HEK293T (cell line): ENCODE results near the gene CASTOR1.

ENCODE experiments used
- CTCF ChIA-PET: fragments of 350-600 bp; formaldehyde crosslinking; extraction: SDS; loops from one replicate; lab custom pipeline; 2021; ENCODE audit warnings: antibody characterized with exemption, inconsistent platforms; lab: Yijun Ruan, JAX
- POLR2A ChIA-PET: fragments of 350-600 bp; formaldehyde crosslinking; extraction: SDS; loops from one replicate; lab custom pipeline; 2020; ENCODE audit warnings: antibody characterized with exemption, inconsistent platforms; lab: Yijun Ruan, JAX
- DNase-seq: peaks from one replicate; pipeline ENCODE4 v3.0.0; 2012; ENCODE audit warnings: mixed read lengths; ENCODE audit errors: extremely low spot score
- ARNT ChIP-seq: fragments of 450-650 bp; IDR thresholded peaks from 2 replicates; pipeline ENCODE4 v1.6.1; 2017; ENCODE audit warnings: mild to moderate bottlenecking
- BHLHE40 ChIP-seq: fragments of 450-650 bp; IDR thresholded peaks from 2 replicates; pipeline ENCODE4 v1.6.1; 2016; ENCODE audit warnings: mild to moderate bottlenecking, moderate library complexity, borderline replicate concordance
- CTBP1 ChIP-seq: fragments of 450-650 bp; IDR thresholded peaks from 2 replicates; pipeline ENCODE4 v1.6.1; 2016; ENCODE audit warnings: borderline replicate concordance
- ELF4 ChIP-seq: fragments of 450-650 bp; IDR thresholded peaks from 2 replicates; pipeline ENCODE4 v1.6.1; 2017; ENCODE audit warnings: antibody characterized with exemption
- FOXA1 ChIP-seq: fragments of 450-650 bp; IDR thresholded peaks from 2 replicates; pipeline ENCODE4 v1.6.1; 2016; ENCODE audit warnings: mild to moderate bottlenecking
- FOXK2 ChIP-seq: fragments of 450-650 bp; IDR thresholded peaks from 2 replicates; pipeline ENCODE4 v1.6.1; 2016; ENCODE audit warnings: mild to moderate bottlenecking
- FOXM1 ChIP-seq: fragments of 450-650 bp; IDR thresholded peaks from 2 replicates; pipeline ENCODE4 v1.6.1; 2017; ENCODE audit warnings: mild to moderate bottlenecking, borderline replicate concordance
- HDGF ChIP-seq: fragments of 450-650 bp; IDR thresholded peaks from 2 replicates; pipeline ENCODE4 v1.6.1; 2017; ENCODE audit warnings: antibody characterized with exemption, borderline replicate concordance
- L3MBTL2 ChIP-seq: fragments of 450-650 bp; conservative IDR thresholded peaks from 2 replicates; pipeline ENCODE4 v1.6.1; 2016; ENCODE audit warnings: mild to moderate bottlenecking
- LEF1 ChIP-seq: fragments of 450-650 bp; IDR thresholded peaks from 2 replicates; pipeline ENCODE4 v1.6.1; 2017; ENCODE audit warnings: mild to moderate bottlenecking, borderline replicate concordance
- NFRKB ChIP-seq: fragments of 450-650 bp; IDR thresholded peaks from 2 replicates; pipeline ENCODE4 v1.6.1; 2016; ENCODE audit warnings: mild to moderate bottlenecking, moderate library complexity
- SP1 ChIP-seq: fragments of 450-650 bp; IDR thresholded peaks from 2 replicates; pipeline ENCODE4 v1.6.1; 2017
- SUZ12 ChIP-seq: fragments of 450-650 bp; IDR thresholded peaks from 2 replicates; pipeline ENCODE4 v1.6.1; 2016; ENCODE audit warnings: mild to moderate bottlenecking
- TARDBP ChIP-seq: fragments of 450-650 bp; IDR thresholded peaks from 2 replicates; pipeline ENCODE4 v1.6.1; 2016
- ZNF384 ChIP-seq: fragments of 450-650 bp; IDR thresholded peaks from 2 replicates; pipeline ENCODE4 v1.6.1; 2016
- TF ChIP-seq, protein P1 (sequence below): fragments of 450-650 bp; IDR thresholded peaks from 2 replicates; pipeline ENCODE4 v1.6.1; 2016

CASTOR1 gene

DNA sequence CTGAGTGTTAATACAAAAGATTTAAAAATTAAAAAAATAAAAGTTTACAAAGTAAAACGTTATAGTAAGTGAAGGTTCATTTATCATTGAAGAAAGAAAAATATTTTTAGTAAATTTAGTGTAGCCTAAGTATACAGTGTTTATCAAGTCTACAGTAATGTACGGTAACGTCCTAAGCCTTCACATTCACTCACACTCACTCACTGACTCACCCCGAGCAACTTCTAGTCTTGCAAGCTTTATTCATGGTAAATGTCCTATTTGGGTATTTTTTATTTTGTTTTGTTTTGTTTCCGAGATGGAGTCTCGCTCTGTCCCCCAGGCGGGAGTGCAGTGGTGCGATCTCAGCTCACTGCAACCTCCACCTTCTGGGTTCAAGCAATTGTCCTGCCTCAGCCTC is 8.8 kb downstream of the CASTOR1 start:
- TF ChIP-seq NFRKB (no peak), TARDBP (no peak), LEF1 (no peak), HDGF (no peak), L3MBTL2 (no peak), SUZ12 (no peak), FOXM1 (no peak), BHLHE40 (no peak), FOXK2 (no peak), SP1 (no peak), CTBP1 (no peak), ELF4 (no peak), ARNT (no peak), FOXA1 (no peak)
- TF ChIP-seq, protein P1, sequence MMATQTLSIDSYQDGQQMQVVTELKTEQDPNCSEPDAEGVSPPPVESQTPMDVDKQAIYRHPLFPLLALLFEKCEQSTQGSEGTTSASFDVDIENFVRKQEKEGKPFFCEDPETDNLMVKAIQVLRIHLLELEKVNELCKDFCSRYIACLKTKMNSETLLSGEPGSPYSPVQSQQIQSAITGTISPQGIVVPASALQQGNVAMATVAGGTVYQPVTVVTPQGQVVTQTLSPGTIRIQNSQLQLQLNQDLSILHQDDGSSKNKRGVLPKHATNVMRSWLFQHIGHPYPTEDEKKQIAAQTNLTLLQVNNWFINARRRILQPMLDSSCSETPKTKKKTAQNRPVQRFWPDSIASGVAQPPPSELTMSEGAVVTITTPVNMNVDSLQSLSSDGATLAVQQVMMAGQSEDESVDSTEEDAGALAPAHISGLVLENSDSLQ, result no peak
- no peak for DNase-seq
- CTCF ChIA-PET, result interaction anchor here (1.0 to 1.1 kb wide), 2 partner anchors 17 to 25 kb away, joined by 4 to 5 read pairs; no protein-coding TSS in a partner anchor
- POLR2A ChIA-PET, result interaction anchor here (1.9 kb wide), 1 partner anchor 8 kb away, joined by 5 read pairs; the partner anchor contains the start of gene CASTOR1

DNA sequence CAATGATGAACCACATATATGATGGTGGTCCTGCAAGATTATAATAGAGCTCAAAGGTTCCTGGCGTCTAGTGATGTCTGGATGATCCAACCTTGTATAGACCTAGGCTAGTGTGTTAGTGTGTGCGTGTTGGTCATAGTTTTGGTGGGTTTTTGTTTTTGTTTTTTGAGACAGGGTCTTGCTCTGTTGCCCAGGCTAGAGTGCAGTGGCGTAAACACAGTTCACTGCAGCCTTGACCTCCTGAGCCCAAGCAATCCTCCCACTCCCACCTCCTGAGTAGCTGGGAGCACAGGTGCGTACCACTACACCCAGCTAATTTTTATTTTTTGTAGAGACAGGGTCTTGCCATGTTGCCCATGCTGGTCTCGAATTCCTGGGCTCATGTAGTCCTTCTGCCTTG is 9.4 kb downstream of the CASTOR1 start:
- no peak for DNase-seq
- CTCF ChIA-PET, result interaction anchor here (1.1 to 1.3 kb wide), 2 partner anchors 16 to 24 kb away, joined by 4 to 5 read pairs; no protein-coding TSS in a partner anchor
- TF ChIP-seq FOXK2 (no peak), HDGF (no peak), TARDBP (no peak), ZNF384 (no peak)
- TF ChIP-seq, protein P1, result no peak
- POLR2A ChIA-PET, result interaction anchor here (0.5 to 1.9 kb wide), 2 partner anchors 9 to 76 kb away, joined by 3 to 5 read pairs; partner anchors contain the start of genes CASTOR1 and SF3A1

DNA sequence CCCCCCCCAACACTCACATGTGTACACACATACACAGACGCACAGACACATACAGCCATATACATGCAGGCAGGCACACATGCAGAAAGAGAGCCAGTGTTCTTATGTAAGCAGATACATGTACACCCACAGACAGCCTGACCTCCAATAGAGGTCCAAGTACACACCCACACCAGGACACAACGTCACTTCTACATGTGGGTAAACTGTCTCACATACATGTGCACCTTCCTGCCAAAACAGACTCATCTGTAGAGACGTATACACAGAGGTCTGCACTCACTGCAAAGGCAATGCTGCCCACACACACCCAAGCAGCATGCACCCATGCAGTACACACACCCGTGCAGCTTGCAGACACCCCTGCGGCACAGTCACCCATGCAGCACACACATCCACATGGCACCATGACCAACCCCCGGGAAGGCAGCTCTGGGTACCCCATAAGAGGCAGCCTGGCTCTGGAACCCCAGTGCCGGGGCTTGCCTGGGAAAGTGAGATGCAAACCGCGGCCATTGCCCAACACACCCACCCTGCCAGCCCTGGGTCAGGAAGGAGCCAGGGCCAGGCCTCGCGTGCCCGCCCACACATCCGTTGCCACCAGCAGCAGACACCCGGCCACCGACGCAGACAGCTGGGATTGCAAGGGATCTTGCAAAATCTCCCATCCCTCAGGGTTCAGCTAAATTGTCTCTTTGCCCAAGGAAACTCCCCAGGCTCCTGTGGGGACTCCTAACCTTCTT is 10.1 kb downstream of the CASTOR1 start:
- DNase-seq, result no peak
- TF ChIP-seq L3MBTL2 (no peak), FOXM1 (no peak), ARNT (no peak), ELF4 (no peak), FOXA1 (no peak), FOXK2 (no peak), SP1 (no peak), TARDBP (no peak)
- POLR2A ChIA-PET, result interaction anchor here (0.5 to 1.9 kb wide), 3 partner anchors 9 to 146 kb away, joined by 3 to 5 read pairs (median 3); partner anchors contain the start of genes CASTOR1, MTFP1 and SF3A1
- CTCF ChIA-PET, result interaction anchor here (1.3 kb wide), 1 partner anchor 23 kb away, joined by 4 read pairs; no protein-coding TSS in a partner anchor

DNA sequence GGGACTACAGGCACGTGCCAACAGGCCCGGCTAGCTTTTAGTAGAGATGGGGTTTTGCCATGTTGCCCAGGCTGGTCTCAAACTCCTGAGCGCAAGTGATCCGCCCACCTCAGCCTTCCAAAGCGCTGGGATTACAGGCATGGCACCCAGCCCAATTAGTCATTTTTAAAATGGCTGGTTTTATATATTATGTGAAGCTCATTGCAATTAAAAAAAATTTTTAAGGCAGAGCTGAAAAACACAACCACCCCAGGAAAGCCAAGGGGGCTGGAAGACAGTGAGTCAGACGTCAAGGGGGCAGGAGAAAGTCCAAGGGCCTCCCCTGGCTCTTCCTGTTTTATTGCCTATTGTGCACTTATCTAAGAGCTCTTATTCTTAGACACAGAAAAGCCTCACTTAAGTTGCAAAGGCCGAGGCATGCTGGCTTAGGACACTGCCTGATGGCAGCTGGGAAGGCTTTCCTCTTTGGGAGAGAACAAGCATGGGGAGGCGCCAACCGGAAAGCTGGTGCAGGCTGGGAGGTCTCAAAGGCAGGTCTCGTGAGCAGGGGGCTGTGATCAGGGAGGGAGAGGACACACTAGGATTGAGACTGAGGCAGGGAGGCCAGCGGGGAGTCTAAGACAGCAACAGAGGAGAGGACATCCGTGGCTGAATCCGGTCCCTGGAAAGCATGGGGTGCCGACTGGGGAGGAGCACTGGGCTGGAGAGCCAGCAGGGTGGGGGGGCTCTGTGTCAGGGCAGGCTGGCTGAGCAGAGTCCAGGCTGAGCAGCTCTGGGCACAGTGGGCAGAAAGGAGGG is 11.6 kb downstream of the CASTOR1 start:
- TF ChIP-seq FOXA1 (no peak), TARDBP (no peak), FOXM1 (no peak), ELF4 (no peak), ARNT (no peak), CTBP1 (no peak), SUZ12 (no peak), NFRKB (no peak), BHLHE40 (no peak)
- TF ChIP-seq, protein P1, result no peak
- no peak for DNase-seq
- ChIA-PET POLR2A (interaction anchor here (0.8 to 0.9 kb wide), 2 partner anchors 11 to 15 kb away, joined by 3 to 4 read pairs; partner anchors contain the start of gene CASTOR1), CTCF (interaction anchor here (0.7 to 1.9 kb wide), 3 partner anchors 8 to 14 kb away, joined by 3 to 7 read pairs (median 4); no protein-coding TSS in a partner anchor)

DNA sequence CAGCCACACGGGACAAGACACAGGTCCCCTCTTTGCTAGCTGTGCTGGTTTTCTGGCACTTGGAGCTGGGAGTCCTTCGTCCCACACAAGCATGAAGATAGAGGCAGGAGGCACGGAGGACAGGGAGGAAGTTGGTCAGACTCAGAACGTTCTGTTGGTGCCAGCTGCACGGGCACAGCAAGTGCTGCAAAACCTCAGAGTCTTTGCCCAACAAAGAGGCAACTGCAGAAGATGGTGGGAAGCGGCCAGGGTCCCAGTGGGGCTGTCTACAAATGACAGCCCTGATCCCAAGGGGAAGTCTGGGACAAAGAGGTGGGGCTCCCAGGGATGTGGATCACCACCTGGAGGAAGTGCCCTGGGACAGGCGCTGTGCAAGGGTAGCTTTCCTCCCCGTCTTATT is 13.3 kb downstream of the CASTOR1 start:
- POLR2A ChIA-PET, result no interaction called here
- TF ChIP-seq L3MBTL2 (no peak), TARDBP (no peak), SP1 (no peak), ARNT (no peak), ZNF384 (no peak), FOXM1 (no peak), LEF1 (no peak), ELF4 (no peak), FOXK2 (no peak), FOXA1 (no peak), BHLHE40 (no peak), HDGF (no peak), CTBP1 (no peak), SUZ12 (no peak), NFRKB (no peak)
- TF ChIP-seq, protein P1, result no peak
- no peak for DNase-seq
- CTCF ChIA-PET, result no interaction called here
